Lung (tissue), 12 donors: Measurements from ENCODE around the gene DNAH10. TPM values are rescaled to one million over a fixed set of nuclear protein-coding genes. Genes with fewer than 3 reads are reported as not detected.

Source experiments
- ATAC-seq: fragments of 200-7000 bp; cut with Tn5 transposase; one replicate; pipeline ENCODE4 v1.9.1; 2020; ENCODE audit warnings: moderate number of reproducible peaks; ENCODE audit not compliant: insufficient read depth, low FRiP score
- DNase-seq, 3 donors: peaks; one replicate each; pipeline ENCODE4 v3.0.0-alpha.2; 2013 to 2017
- H3K27ac ChIP-seq, 2 donors: one replicate each; pipeline ENCODE4 v1.5.1; 2013; ENCODE audit warnings: mild to moderate bottlenecking in 2 of 2, moderate library complexity in 2 of 2, control low read depth in 1 of 2, inconsistent platforms in 1 of 2, low read depth in 1 of 2, low read length in 1 of 2
- H3K27me3 ChIP-seq, 3 donors: one replicate each; pipeline ENCODE4 v1.5.1; 2013; ENCODE audit warnings: low read length in 2 of 3; ENCODE audit not compliant: control insufficient read depth in 3 of 3, insufficient read depth in 3 of 3
- H3K36me3 ChIP-seq, 4 donors: one replicate each; pipeline ENCODE4 v1.5.1; 2013; ENCODE audit warnings: low read length in 4 of 4, mild to moderate bottlenecking in 1 of 4, moderate library complexity in 1 of 4; ENCODE audit not compliant: control insufficient read depth in 4 of 4, insufficient read depth in 4 of 4
- H3K4me1 ChIP-seq, 5 donors: one replicate each; pipeline ENCODE4 v1.5.1; 2013; ENCODE audit warnings: low read length in 5 of 5, mild to moderate bottlenecking in 2 of 5, moderate library complexity in 1 of 5; ENCODE audit not compliant: control insufficient read depth in 5 of 5, insufficient read depth in 5 of 5
- H3K4me3 ChIP-seq: one replicate; pipeline ENCODE4 v1.5.1; 2013; ENCODE audit warnings: mild to moderate bottlenecking, control low read depth, moderate library complexity
- H3K9ac ChIP-seq, 2 donors: one replicate each; pipeline ENCODE4 v1.5.1; 2013; ENCODE audit warnings: low read length in 2 of 2, control low read depth in 1 of 2; ENCODE audit not compliant: insufficient read depth in 1 of 2
- H3K9me3 ChIP-seq, 4 donors: one replicate each; pipeline ENCODE4 v1.5.1; 2013; ENCODE audit warnings: low read length in 3 of 4, mild to moderate bottlenecking in 1 of 4, moderate library complexity in 1 of 4; ENCODE audit not compliant: control insufficient read depth in 4 of 4, insufficient read depth in 3 of 4
- WGBS, 2 donors: extraction: QIAGEN DNeasy Blood & Tissue Kit; methylation state at CpG; one replicate each; pipeline ENCODE4 v1.1.7; 2013; 5-methylcytosine and 5-hydroxymethylcytosine counted together
- polyA plus RNA-seq, 2 donors: library from polyadenylated mRNA; stranded (reverse); fragments of 200-250 nt; gene quantifications; one replicate each; pipeline ENCODE4 v1.2.1, GENCODE V29; 2013
- total RNA-seq, 2 donors: library from RNA; depleted of rRNA in 1 of 2; stranded (reverse); fragments of >200 nt in 1 of 2; gene quantifications; one replicate each; pipeline ENCODE4 v1.2.1, GENCODE V29; 2014 to 2021
- TF ChIP-seq, protein P1 (sequence below): IDR thresholded peaks from 2 replicates; pipeline ENCODE4 v1.5.1; 2012; ENCODE audit warnings: mild to moderate bottlenecking; ENCODE audit errors: control extremely low read depth, extremely low read depth
- donor health status: control.
- donor health status: control.
- donor health status: Bipolar disorder and iron deficiency.
- donor health status: healthy.
- donor health status: DM: yes; HTN: yes; CAD: no.

DNAH10 gene
- total and polyA plus RNA-seq, 4 donors, result 2.0 to 21.7 (median 9.1) TPM

DNA sequence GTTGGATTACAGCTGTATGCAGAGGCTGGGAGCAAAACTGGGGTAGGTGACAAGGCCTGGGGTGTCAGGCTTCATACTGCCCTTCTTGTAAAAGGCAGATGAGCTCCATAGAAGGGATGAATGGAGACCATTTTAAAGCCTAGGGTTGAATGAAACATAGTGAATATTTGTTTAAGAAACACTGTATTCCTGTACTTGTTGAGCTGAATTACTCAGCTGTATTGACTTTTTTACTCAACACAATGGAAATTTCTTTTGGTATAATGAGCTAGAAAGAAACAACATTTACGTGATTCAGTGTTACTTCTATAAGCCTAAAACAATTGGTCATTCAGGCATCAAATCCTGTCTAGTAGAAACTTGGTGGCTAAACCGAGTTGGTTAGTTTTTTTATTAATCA, 35.9 kb upstream of the DNAH10 start:
- no peaks in the 10 kb centered on the region for H3K27me3 ChIP-seq
- no peak overlapping the region for H3K27ac ChIP-seq
- ATAC-seq (no peak), DNase-seq (no peak)
- TF ChIP-seq, protein P1, sequence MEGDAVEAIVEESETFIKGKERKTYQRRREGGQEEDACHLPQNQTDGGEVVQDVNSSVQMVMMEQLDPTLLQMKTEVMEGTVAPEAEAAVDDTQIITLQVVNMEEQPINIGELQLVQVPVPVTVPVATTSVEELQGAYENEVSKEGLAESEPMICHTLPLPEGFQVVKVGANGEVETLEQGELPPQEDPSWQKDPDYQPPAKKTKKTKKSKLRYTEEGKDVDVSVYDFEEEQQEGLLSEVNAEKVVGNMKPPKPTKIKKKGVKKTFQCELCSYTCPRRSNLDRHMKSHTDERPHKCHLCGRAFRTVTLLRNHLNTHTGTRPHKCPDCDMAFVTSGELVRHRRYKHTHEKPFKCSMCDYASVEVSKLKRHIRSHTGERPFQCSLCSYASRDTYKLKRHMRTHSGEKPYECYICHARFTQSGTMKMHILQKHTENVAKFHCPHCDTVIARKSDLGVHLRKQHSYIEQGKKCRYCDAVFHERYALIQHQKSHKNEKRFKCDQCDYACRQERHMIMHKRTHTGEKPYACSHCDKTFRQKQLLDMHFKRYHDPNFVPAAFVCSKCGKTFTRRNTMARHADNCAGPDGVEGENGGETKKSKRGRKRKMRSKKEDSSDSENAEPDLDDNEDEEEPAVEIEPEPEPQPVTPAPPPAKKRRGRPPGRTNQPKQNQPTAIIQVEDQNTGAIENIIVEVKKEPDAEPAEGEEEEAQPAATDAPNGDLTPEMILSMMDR, result no peak
- WGBS, 2 donors, result 84 to 95% methylated on average over 2 of the region's 2 CpGs
- H3K4me3 ChIP-seq, result no peak overlapping the region
- H3K4me1 ChIP-seq, result no peaks in the 10 kb centered on the region
- H3K9ac ChIP-seq, result no peak overlapping the region
- H3K9me3 ChIP-seq, result no peaks in the 10 kb centered on the region
- H3K36me3 ChIP-seq, result peaks cover 10 to 21% (median 18%) of the 10 kb centered on the region in 4 donors

DNA sequence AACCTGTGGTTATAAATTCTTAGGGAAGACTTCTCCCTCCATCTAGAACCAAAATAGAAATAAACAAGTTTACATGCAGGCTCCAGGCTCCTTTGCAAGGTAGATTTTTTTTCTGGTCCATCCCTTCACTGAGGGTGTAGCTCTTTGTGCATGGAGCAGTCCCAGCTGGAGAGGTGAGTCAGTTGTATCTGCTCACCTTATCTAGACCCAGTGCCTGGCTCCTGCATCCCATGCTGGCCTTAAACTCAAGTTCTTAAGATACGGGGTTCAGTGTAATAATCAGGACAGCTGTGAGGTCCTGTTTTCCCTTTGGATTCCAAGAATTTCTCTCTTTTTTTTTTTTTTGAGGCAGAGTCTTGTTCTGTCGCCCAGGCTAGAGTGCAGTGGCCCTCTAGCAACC, 35.1 kb upstream of the DNAH10 start:
- H3K4me3 ChIP-seq, result no peak overlapping the region
- ATAC-seq, result no peak
- 97 to 98% methylated on average over 2 of the region's 2 CpGs for whole genome bisulfite sequencing, 2 donors
- TF ChIP-seq, protein P1, result no peak
- no peak overlapping the region for H3K27ac ChIP-seq
- H3K27me3 ChIP-seq, result no peaks in the 10 kb centered on the region
- no peaks in the 10 kb centered on the region for H3K4me1 ChIP-seq
- no peak overlapping the region for H3K9ac ChIP-seq
- H3K36me3 ChIP-seq, result peaks cover 10 to 25% (median 18%) of the 10 kb centered on the region in 4 donors
- no peak for DNase-seq
- no peaks in the 10 kb centered on the region for H3K9me3 ChIP-seq

DNA sequence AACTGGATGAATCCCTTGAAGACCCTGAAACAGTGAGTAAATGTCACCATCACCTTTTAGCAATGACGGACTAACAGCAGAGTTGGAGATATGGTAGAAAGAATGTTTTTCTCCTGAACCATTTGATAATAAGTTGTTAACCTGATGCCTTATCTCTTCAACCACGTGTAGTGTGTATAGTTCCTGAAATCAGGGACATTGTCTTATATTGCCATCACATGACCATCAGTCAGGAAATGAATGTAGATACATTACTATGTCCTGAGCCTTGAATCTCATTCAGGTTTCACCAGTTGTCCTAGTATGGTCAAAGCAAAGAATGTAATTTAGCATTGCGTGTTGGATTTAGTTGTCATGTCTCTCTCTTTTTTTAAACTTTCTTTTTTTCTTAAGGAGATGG, 34.2 kb upstream of the DNAH10 start:
- 73 to 76% methylated on average over 3 of the region's 3 CpGs for WGBS, 2 donors
- H3K27me3 ChIP-seq, result no peaks in the 10 kb centered on the region
- ATAC-seq (no peak), DNase-seq (no peak)
- no peak overlapping the region for H3K4me3 ChIP-seq
- TF ChIP-seq, protein P1, result no peak
- no peaks in the 10 kb centered on the region for H3K4me1 ChIP-seq
- H3K36me3 ChIP-seq, result peaks cover 10 to 28% (median 21%) of the 10 kb centered on the region in 4 donors
- H3K9me3 ChIP-seq, result no peaks in the 10 kb centered on the region
- no peak overlapping the region for H3K27ac ChIP-seq
- H3K9ac ChIP-seq, result no peak overlapping the region

DNA sequence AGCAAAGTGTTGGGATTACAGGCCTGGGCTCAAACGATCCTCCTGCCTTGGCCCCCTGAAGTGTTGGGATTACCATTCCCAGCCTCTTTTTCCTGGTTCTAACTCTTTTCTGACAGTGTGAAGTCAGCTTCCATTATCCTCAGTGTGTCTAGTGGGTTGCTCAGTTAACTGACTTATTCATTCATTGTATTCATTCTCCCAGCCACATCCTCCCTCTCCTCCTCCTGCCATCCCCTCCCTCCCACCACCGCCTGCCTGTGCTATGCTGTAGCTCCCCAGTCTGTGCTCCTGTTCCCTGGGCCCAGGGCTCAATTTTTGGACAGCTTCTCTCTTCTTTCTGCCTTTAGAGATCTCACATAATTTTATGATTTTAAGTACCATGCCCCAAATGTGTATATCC, 30.5 kb upstream of the DNAH10 start:
- Histone ChIP-seq H3K36me3 (peaks cover 19 to 38% (median 24%) of the 10 kb centered on the region in 4 donors), H3K4me3 (no peak overlapping the region), H3K9me3 (no peaks in the 10 kb centered on the region), H3K9ac (no peak overlapping the region), H3K27me3 (no peaks in the 10 kb centered on the region), H3K4me1 (no peaks in the 10 kb centered on the region), H3K27ac (no peak overlapping the region)
- 88 to 94% methylated on average over 2 of the region's 2 CpGs for WGBS, 2 donors
- DNase-seq (no peak), ATAC-seq (no peak)
- TF ChIP-seq, protein P1, result no peak
